Measurements from ENCODE around the gene DNAJC13. TPM values are rescaled to one million over a fixed set of nuclear protein-coding genes. Genes with fewer than 3 reads are reported as not detected.

The DNAJC13 gene
- total and polyA plus RNA-seq, 2 of the 8 experiments (the other 6 are each of a cell fraction or from before 2014, with no cell fraction given), result 7.9 to 28.8 TPM

- FAIRE-seq (no peak), DNase-seq (ENCODE audit: low read depth in 1 of 2, low spot score in 2 of 2) (no peak)
- Histone ChIP-seq H3K9me3 (ENCODE audit: insufficient read depth in 2 of 2, low read depth in 1 of 2, low read length in 1 of 2) (no peaks in the 10 kb centered on the region), H2BK120ac (replicated peaks; ENCODE audit: low read depth, low read length) (no peak overlapping the region), H2AFZ (ENCODE audit: low read length) (no peak overlapping the region), H4K5ac (ENCODE audit: insufficient read length, low read depth, low read length) (no peak overlapping the region), H2BK15ac (ENCODE audit: low read length) (no peak overlapping the region), H3K23ac (ENCODE audit: insufficient read length) (no peak overlapping the region), H3K18ac (ENCODE audit: extremely low read depth, low read length) (no peak overlapping the region), H3K56ac (replicated peaks; ENCODE audit: insufficient read length, low read depth, low read length) (no peak overlapping the region), H3K4me1 (replicated peaks in 1 of 4; ENCODE audit: control insufficient read depth in 3 of 4, insufficient read depth in 4 of 4, low read length in 3 of 4) (peaks cover 0 to 4% (median 2%) of the 10 kb centered on the region in 4 experiments; a peak in 4 of 7 replicates), H3K27me3 (replicated peaks in 1 of 4; ENCODE audit: control insufficient read depth in 3 of 4, extremely low read depth in 1 of 4, insufficient read depth in 3 of 4, low read length in 3 of 4) (no peaks in the 10 kb centered on the region), H3K36me3 (ENCODE audit: control insufficient read depth in 2 of 4, insufficient read depth in 4 of 4, low read length in 3 of 4) (no peaks in the 10 kb centered on the region), H2BK5ac (ENCODE audit: low read depth, low read length) (no peak overlapping the region), H4K8ac (ENCODE audit: extremely low read depth, insufficient read depth, low read length) (no peak overlapping the region), H3K4me2 (ENCODE audit: insufficient read depth in 1 of 2, low read depth in 2 of 2, low read length in 2 of 2) (no peak overlapping the region), H3K4ac (replicated peaks; ENCODE audit: insufficient read length, low read depth, low read length) (no peak overlapping the region), H4K20me1 (replicated peaks in 1 of 2; ENCODE audit: control insufficient read depth in 1 of 2, insufficient read depth in 2 of 2, low read length in 2 of 2) (no peaks in the 10 kb centered on the region), H3K23me2 (ENCODE audit: low read depth, low read length) (peaks cover 3% of the 10 kb centered on the region; the same call in 1 of the 2 replicates), H2BK20ac (ENCODE audit: low read length) (no peak overlapping the region), H2BK12ac (ENCODE audit: low read depth, low read length) (no peak overlapping the region), H3K14ac (ENCODE audit: insufficient read length) (no peak overlapping the region), H2AK5ac (ENCODE audit: low read depth, low read length) (no peak overlapping the region), H3K27ac (ENCODE audit: low read depth, low read length) (no peak overlapping the region), H3K9ac (replicated peaks in 1 of 4; ENCODE audit: extremely low read depth in 1 of 4, low read depth in 3 of 4, low read length in 3 of 4) (no peak overlapping the region), H3K79me2 (ENCODE audit: control insufficient read depth in 1 of 2, insufficient read depth in 2 of 2, low read length in 2 of 2) (peaks cover 0 to 24% of the 10 kb centered on the region in 2 experiments; a peak in 2 of 4 replicates), H3K4me3 (ENCODE audit: extremely low read depth in 1 of 4, insufficient read depth in 2 of 4, low read depth in 3 of 4, low read length in 4 of 4) (no peak overlapping the region), H3K79me1 (ENCODE audit: low read depth, low read length) (no peaks in the 10 kb centered on the region), H4K91ac (replicated peaks; ENCODE audit: insufficient read length, low read length) (no peak overlapping the region)
- WGBS, 2 experiments (ENCODE audit: extremely low coverage in 1 of 2, insufficient coverage in 1 of 2, insufficient read length in 1 of 2, insufficient replicate concordance in 2 of 2, low coverage in 1 of 2, low lambda C conversion rate in 2 of 2, missing lambda C conversion rate in 1 of 2), result 70% methylated on average over 1 of the region's 1 CpG; no CpG with 5 or more reads in 1 of the 2 experiments
- CTCF ChIA-PET (ENCODE audit: partially characterized antibody), result interaction anchor here (0.6 kb wide), 1 partner anchor 26 kb away, joined by 3 read pairs; no protein-coding TSS in a partner anchor
- POLR2A ChIA-PET (ENCODE audit: partially characterized antibody), result no interaction called here
Measured at GRCh38 chr3:132414841-132415240, 2.5 kb upstream of the DNAJC13 start.
